Vagina (tissue), 2 donors: ENCODE results near the gene ADAMTS18.

ENCODE experiments used
- CTCF ChIP-seq, 3 experiments: fragments of 450-650 bp in 2 of 3; fragments of 200-600 bp in 1 of 3; sonication (generic) in 1 of 3; IDR thresholded peaks; one replicate each; pipeline ENCODE4 v1.5.1; 2017 to 2019; ENCODE audit warnings: antibody characterized with exemption in 3 of 3, mild to moderate bottlenecking in 2 of 3, moderate library complexity in 2 of 3
- POLR2A ChIP-seq, 2 donors: fragments of 450-650 bp; IDR thresholded peaks; one replicate each; pipeline ENCODE4 v1.6.1; 2017; ENCODE audit warnings: antibody characterized with exemption in 2 of 2, mild to moderate bottlenecking in 2 of 2, moderate library complexity in 2 of 2
- POLR2AphosphoS5 ChIP-seq, 2 donors: sonication (generic); formaldehyde crosslinking; IDR thresholded peaks; one replicate each; pipeline ENCODE4 v1.9.0; 2017; ENCODE audit warnings: antibody characterized with exemption in 2 of 2, mild to moderate bottlenecking in 2 of 2, low read depth in 1 of 2; ENCODE audit not compliant: insufficient read depth in 1 of 2

- TF ChIP-seq CTCF (IDR thresholded peaks at IDR 0.05) (no peak), POLR2A (IDR thresholded peaks at IDR 0.05) (no peak), POLR2AphosphoS5 (IDR thresholded peaks at IDR 0.05; ENCODE audit: insufficient read depth in 1 of 2, low read depth in 1 of 2) (no peak)
These were observed 26.2 kb downstream of the ADAMTS18 start for GRCh38 chr16:77408607-77409006.
